Measurements from ENCODE around the gene ADAMTS6.

DNA sequence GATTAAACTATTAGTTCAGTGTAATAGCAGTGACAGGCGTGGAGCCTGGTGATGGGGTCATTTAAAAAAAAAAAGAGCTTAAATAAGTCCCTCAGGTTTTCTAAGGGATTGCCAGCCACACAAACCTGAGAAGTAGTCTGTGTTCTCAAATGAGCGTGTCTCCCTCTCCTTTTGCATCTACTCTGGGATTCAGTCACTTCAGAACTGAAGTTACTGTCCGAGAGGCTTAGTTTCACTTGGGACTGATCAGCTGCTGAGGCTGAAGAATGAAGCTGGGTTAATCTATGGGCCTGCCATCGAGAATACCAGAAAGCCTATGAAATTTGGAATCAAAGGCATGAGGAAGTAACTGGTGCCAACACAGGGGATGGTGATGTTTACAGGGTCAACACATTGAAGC, 310.1 kb downstream of the ADAMTS6 start:
- TF ChIP-seq, protein P1, sequence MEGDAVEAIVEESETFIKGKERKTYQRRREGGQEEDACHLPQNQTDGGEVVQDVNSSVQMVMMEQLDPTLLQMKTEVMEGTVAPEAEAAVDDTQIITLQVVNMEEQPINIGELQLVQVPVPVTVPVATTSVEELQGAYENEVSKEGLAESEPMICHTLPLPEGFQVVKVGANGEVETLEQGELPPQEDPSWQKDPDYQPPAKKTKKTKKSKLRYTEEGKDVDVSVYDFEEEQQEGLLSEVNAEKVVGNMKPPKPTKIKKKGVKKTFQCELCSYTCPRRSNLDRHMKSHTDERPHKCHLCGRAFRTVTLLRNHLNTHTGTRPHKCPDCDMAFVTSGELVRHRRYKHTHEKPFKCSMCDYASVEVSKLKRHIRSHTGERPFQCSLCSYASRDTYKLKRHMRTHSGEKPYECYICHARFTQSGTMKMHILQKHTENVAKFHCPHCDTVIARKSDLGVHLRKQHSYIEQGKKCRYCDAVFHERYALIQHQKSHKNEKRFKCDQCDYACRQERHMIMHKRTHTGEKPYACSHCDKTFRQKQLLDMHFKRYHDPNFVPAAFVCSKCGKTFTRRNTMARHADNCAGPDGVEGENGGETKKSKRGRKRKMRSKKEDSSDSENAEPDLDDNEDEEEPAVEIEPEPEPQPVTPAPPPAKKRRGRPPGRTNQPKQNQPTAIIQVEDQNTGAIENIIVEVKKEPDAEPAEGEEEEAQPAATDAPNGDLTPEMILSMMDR (IDR thresholded peaks at IDR 0.05): no peak
- no peak for TF ChIP-seq POLR2A (IDR thresholded peaks at IDR 0.05)

All from esophagus squamous epithelium (tissue), 4 donors.